KMS-11 (cell line): Measurements from ENCODE around the gene CARM1.

Experiments used
- H2AFZ ChIP-seq: fragments of 200-600 bp; sonication (generic); 2 replicates; pipeline ENCODE4 v1.6.1; 2016; ENCODE audit warnings: antibody characterized with exemption, mixed run types, low read depth
- H3K27ac ChIP-seq: fragments of 200-600 bp; sonication (generic); 2 replicates; pipeline ENCODE4 v1.6.1; 2016; ENCODE audit warnings: mild to moderate bottlenecking, mixed run types
- H3K27me3 ChIP-seq: fragments of 200-600 bp; sonication (generic); 2 replicates; pipeline ENCODE4 v1.6.1; 2017; ENCODE audit warnings: mild to moderate bottlenecking, low read depth, mixed run types, moderate library complexity; ENCODE audit not compliant: insufficient read depth
- H3K36me3 ChIP-seq: fragments of 200-600 bp; sonication (generic); 2 replicates; pipeline ENCODE4 v1.6.1; 2017; ENCODE audit warnings: mild to moderate bottlenecking, mixed run types; ENCODE audit not compliant: insufficient read depth
- H3K4me1 ChIP-seq: fragments of 200-600 bp; sonication (generic); 2 replicates; pipeline ENCODE4 v1.6.1; 2016; ENCODE audit warnings: mild to moderate bottlenecking, low read depth, mixed run types; ENCODE audit not compliant: poor library complexity, severe bottlenecking
- H3K4me2 ChIP-seq: fragments of 200-600 bp; sonication (generic); 2 replicates; pipeline ENCODE4 v1.7.0; 2016; ENCODE audit warnings: mild to moderate bottlenecking, mixed run types
- H3K4me3 ChIP-seq: fragments of 200-600 bp; sonication (generic); IDR thresholded peaks from 2 replicates; pipeline ENCODE4 v1.6.1; 2017; ENCODE audit warnings: low read depth, low read length, mixed read lengths; ENCODE audit not compliant: insufficient read depth
- H3K79me2 ChIP-seq: fragments of 200-600 bp; sonication (generic); 2 replicates; pipeline ENCODE4 v1.6.1; 2016; ENCODE audit warnings: low read depth, mixed run types; ENCODE audit not compliant: insufficient read depth
- H3K9ac ChIP-seq: fragments of 200-600 bp; sonication (generic); 2 replicates; pipeline ENCODE4 v1.6.1; 2016; ENCODE audit warnings: mild to moderate bottlenecking, mixed run types
- H4K20me1 ChIP-seq: fragments of 200-600 bp; sonication (generic); 2 replicates; pipeline ENCODE4 v1.6.1; 2016; ENCODE audit warnings: mild to moderate bottlenecking, mixed run types; ENCODE audit not compliant: insufficient read depth
- CTCF ChIP-seq: fragments of 200-600 bp; sonication (generic); conservative IDR thresholded peaks from 2 replicates; pipeline ENCODE4 v1.6.1; 2017; ENCODE audit warnings: low read depth, mild to moderate bottlenecking, antibody characterized with exemption, low read length, moderate library complexity, mixed read lengths

Gene CARM1

GRCh38 chr19:10962863-10963262 lies 91.5 kb downstream of the CARM1 start:
- no peak for TF ChIP-seq CTCF
- H3K36me3 ChIP-seq: no peaks in the 10 kb centered on the region
- peaks cover 67% of the 10 kb centered on the region for H3K79me2 ChIP-seq
- H3K4me2 ChIP-seq: peak overlapping the region; percentile 81; the same call in 1 of the 2 replicates
- H3K27me3 ChIP-seq: no peaks in the 10 kb centered on the region
- peaks cover 14% of the 10 kb centered on the region for H4K20me1 ChIP-seq
- no peak overlapping the region; the same call in 1 of the 2 replicates for H3K27ac ChIP-seq
- no peak overlapping the region for H3K9ac ChIP-seq
- H2AFZ ChIP-seq: no peak overlapping the region
- H3K4me1 ChIP-seq: peaks cover 43% of the 10 kb centered on the region
- H3K4me3 ChIP-seq: no peak overlapping the region

- Histone ChIP-seq H3K4me1 (peaks cover 47% of the 10 kb centered on the region), H2AFZ (no peak overlapping the region), H3K4me3 (no peak overlapping the region), H3K27ac (peak overlapping the region; percentile 12; the same call in 1 of the 2 replicates), H3K27me3 (no peaks in the 10 kb centered on the region), H3K36me3 (no peaks in the 10 kb centered on the region), H3K9ac (no peak overlapping the region), H4K20me1 (peaks cover 17% of the 10 kb centered on the region), H3K4me2 (peak overlapping the region; percentile 81), H3K79me2 (peaks cover 77% of the 10 kb centered on the region)
- TF ChIP-seq CTCF: no peak
These were observed 92.5 kb downstream of the CARM1 start for GRCh38 chr19:10963865-10964264.

- Histone ChIP-seq H3K4me3 (no peak overlapping the region), H3K27me3 (no peaks in the 10 kb centered on the region), H3K4me2 (no peak overlapping the region), H4K20me1 (peaks cover 23% of the 10 kb centered on the region), H3K79me2 (peaks cover 87% of the 10 kb centered on the region), H3K36me3 (no peaks in the 10 kb centered on the region), H3K9ac (no peak overlapping the region), H2AFZ (no peak overlapping the region), H3K27ac (no peak overlapping the region), H3K4me1 (peaks cover 41% of the 10 kb centered on the region)
- no peak for TF ChIP-seq CTCF
These were observed 93.5 kb downstream of the CARM1 start for GRCh38 chr19:10964903-10965302.

GRCh38 chr19:10965398-10965797 lies 94.0 kb downstream of the CARM1 start:
- no peaks in the 10 kb centered on the region for H3K27me3 ChIP-seq
- no peak overlapping the region for H3K4me3 ChIP-seq
- no peak overlapping the region for H2AFZ ChIP-seq
- H3K79me2 ChIP-seq: peaks cover 92% of the 10 kb centered on the region
- H3K4me1 ChIP-seq: peaks cover 39% of the 10 kb centered on the region
- no peak overlapping the region for H3K9ac ChIP-seq
- TF ChIP-seq CTCF: no peak
- no peaks in the 10 kb centered on the region for H3K36me3 ChIP-seq
- peaks cover 23% of the 10 kb centered on the region for H4K20me1 ChIP-seq
- no peak overlapping the region for H3K27ac ChIP-seq
- H3K4me2 ChIP-seq: no peak overlapping the region
